ENCODE data around the gene PDGFA.
"Not testable (repeated sequence)": the region's sequence is repeated elsewhere in the genome, so short reads cannot be mapped to it uniquely, and the experiment has no call there.

PDGFA gene

GRCh38 chr7:556837-557557, 37.4 kb upstream of the PDGFA start:
- H3K27me3 Mint-ChIP-seq = peaks cover 4% of the 10 kb centered on the region
- H3K4me3 Mint-ChIP-seq = no peak overlapping the region
- intact Hi-C loops (cut with micrococcal nuclease) = no loop called here
- no peaks in the 10 kb centered on the region for H3K36me3 Mint-ChIP-seq (ENCODE audit: low read depth)
- no peaks in the 10 kb centered on the region for H3K9me3 Mint-ChIP-seq
- H3K4me1 Mint-ChIP-seq (ENCODE audit: low read depth) = peaks cover 9% of the 10 kb centered on the region
- no peak overlapping the region for H3K27ac Mint-ChIP-seq

- Mint-ChIP-seq H3K27me3 (peaks cover 4% of the 10 kb centered on the region), H3K4me1 (ENCODE audit: low read depth) (peaks cover 9% of the 10 kb centered on the region), H3K36me3 (ENCODE audit: low read depth) (no peaks in the 10 kb centered on the region), H3K27ac (no peak overlapping the region), H3K9me3 (no peaks in the 10 kb centered on the region), H3K4me3 (no peak overlapping the region)
- intact Hi-C loops (cut with micrococcal nuclease) = no loop called here
Measured at GRCh38 chr7:556291-556826, 36.7 kb upstream of the PDGFA start.

GRCh38 chr7:555551-556160, 36.0 kb upstream of the PDGFA start:
- no peak overlapping the region for H3K4me3 Mint-ChIP-seq
- intact Hi-C loops (cut with micrococcal nuclease) = no loop called here
- H3K27me3 Mint-ChIP-seq = peaks cover 4% of the 10 kb centered on the region
- H3K4me1 Mint-ChIP-seq (ENCODE audit: low read depth) = peaks cover 9% of the 10 kb centered on the region
- no peaks in the 10 kb centered on the region for H3K36me3 Mint-ChIP-seq (ENCODE audit: low read depth)
- H3K9me3 Mint-ChIP-seq = no peaks in the 10 kb centered on the region
- H3K27ac Mint-ChIP-seq = no peak overlapping the region

- intact Hi-C loops (cut with micrococcal nuclease) = no loop called here
Measured at GRCh38 chr7:553636-554111, 34.0 kb upstream of the PDGFA start.

GRCh38 chr7:552868-553635, 33.4 kb upstream of the PDGFA start:
- Mint-ChIP-seq H3K4me3 (no peak overlapping the region), H3K27me3 (no peaks in the 10 kb centered on the region), H3K27ac (no peak overlapping the region), H3K36me3 (ENCODE audit: low read depth) (no peaks in the 10 kb centered on the region), H3K4me1 (ENCODE audit: low read depth) (no peaks in the 10 kb centered on the region), H3K9me3 (no peaks in the 10 kb centered on the region)
- intact Hi-C loops (cut with micrococcal nuclease) = no loop called here

More at GRCh38 chr7:553636-554111, 34.0 kb upstream of the PDGFA start:
- H3K27me3 Mint-ChIP-seq = no peaks in the 10 kb centered on the region
- H3K4me1 Mint-ChIP-seq (ENCODE audit: low read depth) = peaks cover 4% of the 10 kb centered on the region
- H3K36me3 Mint-ChIP-seq (ENCODE audit: low read depth) = no peaks in the 10 kb centered on the region
- no peaks in the 10 kb centered on the region for H3K9me3 Mint-ChIP-seq
- no peak overlapping the region for H3K4me3 Mint-ChIP-seq
- no peak overlapping the region for H3K27ac Mint-ChIP-seq

GRCh38 chr7:552151-552867, 32.7 kb upstream of the PDGFA start:
- intact Hi-C loops (cut with micrococcal nuclease); H3K4me1 Mint-ChIP-seq (ENCODE audit: low read depth); H3K36me3 Mint-ChIP-seq (ENCODE audit: low read depth); H3K27ac Mint-ChIP-seq; H3K4me3 Mint-ChIP-seq; H3K9me3 Mint-ChIP-seq; H3K27me3 Mint-ChIP-seq: not testable (repeated sequence)

- H3K27ac Mint-ChIP-seq; H3K4me3 Mint-ChIP-seq; H3K36me3 Mint-ChIP-seq (ENCODE audit: low read depth); H3K27me3 Mint-ChIP-seq; H3K9me3 Mint-ChIP-seq; H3K4me1 Mint-ChIP-seq (ENCODE audit: low read depth); intact Hi-C loops (cut with micrococcal nuclease): not testable (repeated sequence)
Measured at GRCh38 chr7:551615-551970, 31.9 kb upstream of the PDGFA start.

- no peak overlapping the region for H3K27ac Mint-ChIP-seq
- H3K4me3 Mint-ChIP-seq = no peak overlapping the region
- no peaks in the 10 kb centered on the region for H3K36me3 Mint-ChIP-seq (ENCODE audit: low read depth)
- intact Hi-C loops (cut with micrococcal nuclease) = no loop called here
- H3K9me3 Mint-ChIP-seq = no peaks in the 10 kb centered on the region
- peaks cover 5% of the 10 kb centered on the region for H3K27me3 Mint-ChIP-seq
- H3K4me1 Mint-ChIP-seq (ENCODE audit: low read depth) = no peaks in the 10 kb centered on the region
Measured at GRCh38 chr7:550881-551614, 31.4 kb upstream of the PDGFA start.

GRCh38 chr7:549891-550625, 30.4 kb upstream of the PDGFA start:
- H3K27ac Mint-ChIP-seq = no peak overlapping the region
- intact Hi-C loops (cut with micrococcal nuclease) = no loop called here
- no peaks in the 10 kb centered on the region for H3K4me1 Mint-ChIP-seq (ENCODE audit: low read depth)
- H3K36me3 Mint-ChIP-seq (ENCODE audit: low read depth) = no peaks in the 10 kb centered on the region
- H3K27me3 Mint-ChIP-seq = peaks cover 11% of the 10 kb centered on the region
- no peak overlapping the region for H3K4me3 Mint-ChIP-seq
- no peaks in the 10 kb centered on the region for H3K9me3 Mint-ChIP-seq

- H3K4me1 Mint-ChIP-seq (ENCODE audit: low read depth) = no peaks in the 10 kb centered on the region
- intact Hi-C loops (cut with micrococcal nuclease) = no loop called here
- H3K27me3 Mint-ChIP-seq = peaks cover 14% of the 10 kb centered on the region
- no peaks in the 10 kb centered on the region for H3K36me3 Mint-ChIP-seq (ENCODE audit: low read depth)
- no peaks in the 10 kb centered on the region for H3K9me3 Mint-ChIP-seq
- H3K27ac Mint-ChIP-seq = no peak overlapping the region
- H3K4me3 Mint-ChIP-seq = no peak overlapping the region
Measured at GRCh38 chr7:549066-549890, 29.6 kb upstream of the PDGFA start.

- H3K4me1 Mint-ChIP-seq (ENCODE audit: low read depth) = no peaks in the 10 kb centered on the region
- intact Hi-C loops (cut with micrococcal nuclease) = no loop called here
- H3K36me3 Mint-ChIP-seq (ENCODE audit: low read depth) = no peaks in the 10 kb centered on the region
- no peaks in the 10 kb centered on the region for H3K9me3 Mint-ChIP-seq
- H3K27ac Mint-ChIP-seq = no peak overlapping the region
- peaks cover 14% of the 10 kb centered on the region for H3K27me3 Mint-ChIP-seq
- no peak overlapping the region for H3K4me3 Mint-ChIP-seq
Measured at GRCh38 chr7:548401-548800, 28.8 kb upstream of the PDGFA start.

- H3K4me3 Mint-ChIP-seq = no peak overlapping the region
- peaks cover 7% of the 10 kb centered on the region for H3K4me1 Mint-ChIP-seq (ENCODE audit: low read depth)
- no peak overlapping the region for H3K27ac Mint-ChIP-seq
- peaks cover 19% of the 10 kb centered on the region for H3K27me3 Mint-ChIP-seq
- intact Hi-C loops (cut with micrococcal nuclease) = no loop called here
- H3K36me3 Mint-ChIP-seq (ENCODE audit: low read depth) = no peaks in the 10 kb centered on the region
- no peaks in the 10 kb centered on the region for H3K9me3 Mint-ChIP-seq
Measured at GRCh38 chr7:545470-545869, 25.8 kb upstream of the PDGFA start.
